ENCODE measurements around the gene FOXK1.

The FOXK1 gene

GRCh38 chr7:4722960-4723630 lies 41.0 kb downstream of the FOXK1 start:
- Mint-ChIP-seq H3K4me1 (peaks cover 61% of the 10 kb centered on the region), H3K9me3 (no peaks in the 10 kb centered on the region), H3K36me3 (ENCODE audit: low read depth) (peaks cover 26% of the 10 kb centered on the region), H3K4me3 (no peak overlapping the region), H3K27ac (no peak overlapping the region), H3K27me3 (ENCODE audit: low read depth, poor library complexity) (no peaks in the 10 kb centered on the region)
- DNase-seq, result no peak
- no peak for TF ChIP-seq CTCF (IDR thresholded peaks at IDR 0.05)

GRCh38 chr7:4724648-4725013 lies 42.5 kb downstream of the FOXK1 start:
- Mint-ChIP-seq H3K4me1 (peaks cover 65% of the 10 kb centered on the region), H3K27ac (peak overlapping the region; percentile 98), H3K27me3 (ENCODE audit: low read depth, poor library complexity) (no peaks in the 10 kb centered on the region), H3K4me3 (no peak overlapping the region), H3K9me3 (no peaks in the 10 kb centered on the region), H3K36me3 (ENCODE audit: low read depth) (peaks cover 15% of the 10 kb centered on the region)
- no peak for TF ChIP-seq CTCF (IDR thresholded peaks at IDR 0.05)
- no peak for DNase-seq

GRCh38 chr7:4725014-4725849 lies 43.1 kb downstream of the FOXK1 start:
- Mint-ChIP-seq H3K36me3 (ENCODE audit: low read depth) (peaks cover 9% of the 10 kb centered on the region), H3K27ac (peak overlapping the region; percentile 98), H3K4me3 (no peak overlapping the region), H3K9me3 (no peaks in the 10 kb centered on the region), H3K27me3 (ENCODE audit: low read depth, poor library complexity) (no peaks in the 10 kb centered on the region), H3K4me1 (peaks cover 65% of the 10 kb centered on the region)
- peak; percentile 35 for DNase-seq
- TF ChIP-seq CTCF (IDR thresholded peaks at IDR 0.05), result no peak

GRCh38 chr7:4725850-4726450 lies 43.9 kb downstream of the FOXK1 start:
- Mint-ChIP-seq H3K9me3 (no peaks in the 10 kb centered on the region), H3K4me1 (peaks cover 64% of the 10 kb centered on the region), H3K4me3 (peak overlapping the region; percentile 5), H3K27me3 (ENCODE audit: low read depth, poor library complexity) (no peaks in the 10 kb centered on the region), H3K36me3 (ENCODE audit: low read depth) (peaks cover 8% of the 10 kb centered on the region), H3K27ac (peak overlapping the region; percentile 98)
- TF ChIP-seq CTCF (IDR thresholded peaks at IDR 0.05), result no peak
- no peak for DNase-seq

GRCh38 chr7:4726566-4726965 lies 44.5 kb downstream of the FOXK1 start:
- TF ChIP-seq CTCF (IDR thresholded peaks at IDR 0.05), result no peak
- Mint-ChIP-seq H3K9me3 (no peaks in the 10 kb centered on the region), H3K36me3 (ENCODE audit: low read depth) (peaks cover 8% of the 10 kb centered on the region), H3K4me3 (no peak overlapping the region), H3K27ac (peak overlapping the region; percentile 72), H3K4me1 (peaks cover 58% of the 10 kb centered on the region), H3K27me3 (ENCODE audit: low read depth, poor library complexity) (no peaks in the 10 kb centered on the region)
- DNase-seq, result no peak
